Liver (tissue), 9 donors: Measurements from ENCODE around the gene ZNF292. TPM values are rescaled to one million over a fixed set of nuclear protein-coding genes. Genes with fewer than 3 reads are reported as not detected.

Experiments
- DNase-seq: peaks from one replicate; pipeline ENCODE4 v3.0.0-alpha.2; 2017; ENCODE audit warnings: low spot score
- H3K27ac ChIP-seq, 2 donors: one replicate each; pipeline ENCODE4 v1.7.0; 2013; ENCODE audit warnings: inconsistent platforms in 2 of 2, low read length in 2 of 2, control low read depth in 1 of 2, low read depth in 1 of 2, mild to moderate bottlenecking in 1 of 2
- H3K27me3 ChIP-seq, 4 donors: one replicate each; pipeline versions ENCODE4 v1.6.1 to v1.7.0; 2013; ENCODE audit warnings: low read length in 3 of 4, inconsistent platforms in 1 of 4, mild to moderate bottlenecking in 1 of 4, moderate library complexity in 1 of 4; ENCODE audit not compliant: control insufficient read depth in 4 of 4, insufficient read depth in 4 of 4
- H3K36me3 ChIP-seq, 4 donors: one replicate each; pipeline versions ENCODE4 v1.6.1 to v1.7.0; 2013; ENCODE audit warnings: low read length in 3 of 4, mild to moderate bottlenecking in 3 of 4, low read depth in 1 of 4, moderate library complexity in 1 of 4; ENCODE audit not compliant: control insufficient read depth in 4 of 4, insufficient read depth in 3 of 4
- H3K4me1 ChIP-seq, 4 donors: one replicate each; pipeline versions ENCODE4 v1.6.1 to v1.7.0; 2013; ENCODE audit warnings: low read length in 3 of 4, mild to moderate bottlenecking in 3 of 4, moderate library complexity in 1 of 4; ENCODE audit not compliant: control insufficient read depth in 4 of 4, insufficient read depth in 4 of 4
- H3K4me3 ChIP-seq, 3 donors: one replicate each; pipeline versions ENCODE4 v1.6.1 to v1.7.0; 2013; ENCODE audit warnings: low read length in 3 of 3, control low read depth in 1 of 3, low read depth in 1 of 3, mild to moderate bottlenecking in 1 of 3
- H3K9ac ChIP-seq, 2 donors: one replicate each; pipeline ENCODE4 v1.7.0; 2013; ENCODE audit warnings: low read length in 2 of 2, mild to moderate bottlenecking in 2 of 2, moderate library complexity in 2 of 2, control low read depth in 1 of 2, low read depth in 1 of 2
- H3K9me3 ChIP-seq, 4 donors: one replicate each; pipeline versions ENCODE4 v1.6.1 to v1.7.0; 2013; ENCODE audit warnings: low read length in 3 of 4; ENCODE audit not compliant: control insufficient read depth in 4 of 4
- EGR1 ChIP-seq, 2 donors: IDR thresholded peaks; 2 replicates each; pipeline ENCODE4 v1.6.1; 2016 to 2018; ENCODE audit warnings: antibody characterized with exemption in 2 of 2, low read depth in 2 of 2
- FOXA1 ChIP-seq: IDR thresholded peaks from 2 replicates; pipeline ENCODE4 v1.6.1; 2016; ENCODE audit warnings: antibody characterized with exemption
- FOXA2 ChIP-seq: IDR thresholded peaks from 2 replicates; pipeline ENCODE4 v1.6.1; 2016; ENCODE audit warnings: antibody characterized with exemption
- GABPA ChIP-seq, 2 donors: IDR thresholded peaks in 1 of 2; conservative IDR thresholded peaks in 1 of 2; 2 replicates each; pipeline ENCODE4 v1.6.1; 2016; ENCODE audit warnings: antibody characterized with exemption in 2 of 2, mild to moderate bottlenecking in 1 of 2, moderate library complexity in 1 of 2
- HNF4A ChIP-seq, 2 donors: conservative IDR thresholded peaks; 2 replicates each; pipeline ENCODE4 v1.6.1; 2016; ENCODE audit warnings: antibody characterized with exemption in 2 of 2, mild to moderate bottlenecking in 2 of 2
- HNF4G ChIP-seq: IDR thresholded peaks from 2 replicates; pipeline ENCODE4 v1.6.1; 2016; ENCODE audit warnings: antibody characterized with exemption
- JUND ChIP-seq, 2 donors: IDR thresholded peaks; 2 replicates each; pipeline ENCODE4 v1.6.1; 2016; ENCODE audit warnings: antibody characterized with exemption in 2 of 2
- NR2F2 ChIP-seq: IDR thresholded peaks from 2 replicates; pipeline ENCODE4 v1.6.1; 2016; ENCODE audit warnings: antibody characterized with exemption
- RAD21 ChIP-seq, 2 donors: IDR thresholded peaks; 2 replicates each; pipeline ENCODE4 v1.6.1; 2016; ENCODE audit warnings: antibody characterized with exemption in 2 of 2, mild to moderate bottlenecking in 2 of 2
- RXRA ChIP-seq, 2 donors: IDR thresholded peaks; 2 replicates each; pipeline ENCODE4 v1.6.1; 2017 to 2018; ENCODE audit warnings: antibody characterized with exemption in 2 of 2, mild to moderate bottlenecking in 1 of 2
- SP1 ChIP-seq: IDR thresholded peaks from 2 replicates; pipeline ENCODE4 v1.6.1; 2018; ENCODE audit warnings: antibody characterized with exemption, mild to moderate bottlenecking
- TAF1 ChIP-seq: conservative IDR thresholded peaks from 2 replicates; pipeline ENCODE4 v1.6.1; 2016; ENCODE audit warnings: antibody characterized with exemption, mild to moderate bottlenecking
- YY1 ChIP-seq: IDR thresholded peaks from 2 replicates; pipeline ENCODE4 v1.6.1; 2016; ENCODE audit warnings: antibody characterized with exemption, mild to moderate bottlenecking
- WGBS: extraction: QIAGEN DNeasy Blood & Tissue Kit; methylation state at CpG from one replicate; pipeline ENCODE4 v1.1.7; 2013; 5-methylcytosine and 5-hydroxymethylcytosine counted together
- polyA plus RNA-seq, 2 donors: library from polyadenylated mRNA; stranded (reverse) in 1 of 2; unstranded in 1 of 2; fragments of 200-250 nt in 1 of 2; fragments of >200 nt in 1 of 2; fragmentation: Nextera tagmentation in 1 of 2; extraction: Ambion mirVana in 1 of 2; gene quantifications; one replicate each; pipeline versions ENCODE4 v1.2.1 to v1.2.3, GENCODE V29; 2013 to 2015
- total RNA-seq, 2 donors: library from RNA; depleted of rRNA; stranded (reverse); fragments of >200 nt; gene quantifications; one replicate each; pipeline ENCODE4 v1.2.3, GENCODE V29; 2014
- TF ChIP-seq, protein P1 (sequence below): IDR thresholded peaks from 2 replicates; pipeline ENCODE4 v1.6.1; 2016; ENCODE audit warnings: antibody characterized with exemption
- TF ChIP-seq, protein P2 (sequence below): IDR thresholded peaks from 2 replicates; pipeline ENCODE4 v1.6.1; 2016; ENCODE audit warnings: antibody characterized with exemption
- TF ChIP-seq, protein P3 (sequence below): IDR thresholded peaks from 2 replicates; pipeline ENCODE4 v1.6.1; 2016; ENCODE audit warnings: antibody characterized with exemption, mild to moderate bottlenecking
- TF ChIP-seq, protein P4 (sequence below): IDR thresholded peaks from 2 replicates; pipeline ENCODE4 v1.6.1; 2016; ENCODE audit warnings: antibody characterized with exemption
- TF ChIP-seq, protein P5 (sequence below): fragments of 150-350 bp; IDR thresholded peaks from 2 replicates; pipeline ENCODE4 v1.5.1; 2017; ENCODE audit warnings: improper control_type of control experiment, low read depth, low read length; ENCODE audit not compliant: missing input control
- donor health status: healthy.
- donor health status: healthy.
- donor health status: healthy.
- donor health status: healthy.
- donor health status: healthy.

ZNF292 gene
- total and polyA plus RNA-seq, 4 donors = 2.7 to 16.4 (median 12.5) TPM

DNA sequence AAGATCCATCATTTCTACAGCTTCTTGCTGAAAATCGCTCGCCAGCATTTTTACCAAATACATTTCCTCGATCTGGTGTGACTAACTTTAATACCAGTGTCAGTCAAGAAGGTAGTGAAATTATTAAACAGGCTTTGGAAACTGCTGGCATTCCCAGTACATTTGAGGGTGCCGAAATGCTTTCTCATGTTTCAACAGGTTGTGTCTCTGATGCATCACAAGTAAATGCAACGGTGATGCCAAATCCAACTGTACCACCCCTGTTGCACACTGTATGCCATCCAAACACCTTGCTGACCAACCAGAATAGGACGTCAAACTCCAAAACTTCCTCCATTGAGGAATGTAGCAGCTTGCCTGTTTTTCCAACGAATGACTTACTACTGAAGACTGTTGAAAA lies 102.6 kb downstream of the ZNF292 start:
- Histone ChIP-seq H3K4me3 (no peak overlapping the region), H3K27me3 (no peaks in the 10 kb centered on the region), H3K9me3 (no peaks in the 10 kb centered on the region), H3K27ac (no peak overlapping the region), H3K9ac (no peak overlapping the region), H3K4me1 (no peaks in the 10 kb centered on the region), H3K36me3 (peaks cover 5 to 28% (median 19%) of the 10 kb centered on the region in 4 donors)
- 98% methylated on average over 7 of the region's 7 CpGs for WGBS
- TF ChIP-seq, protein P1, sequence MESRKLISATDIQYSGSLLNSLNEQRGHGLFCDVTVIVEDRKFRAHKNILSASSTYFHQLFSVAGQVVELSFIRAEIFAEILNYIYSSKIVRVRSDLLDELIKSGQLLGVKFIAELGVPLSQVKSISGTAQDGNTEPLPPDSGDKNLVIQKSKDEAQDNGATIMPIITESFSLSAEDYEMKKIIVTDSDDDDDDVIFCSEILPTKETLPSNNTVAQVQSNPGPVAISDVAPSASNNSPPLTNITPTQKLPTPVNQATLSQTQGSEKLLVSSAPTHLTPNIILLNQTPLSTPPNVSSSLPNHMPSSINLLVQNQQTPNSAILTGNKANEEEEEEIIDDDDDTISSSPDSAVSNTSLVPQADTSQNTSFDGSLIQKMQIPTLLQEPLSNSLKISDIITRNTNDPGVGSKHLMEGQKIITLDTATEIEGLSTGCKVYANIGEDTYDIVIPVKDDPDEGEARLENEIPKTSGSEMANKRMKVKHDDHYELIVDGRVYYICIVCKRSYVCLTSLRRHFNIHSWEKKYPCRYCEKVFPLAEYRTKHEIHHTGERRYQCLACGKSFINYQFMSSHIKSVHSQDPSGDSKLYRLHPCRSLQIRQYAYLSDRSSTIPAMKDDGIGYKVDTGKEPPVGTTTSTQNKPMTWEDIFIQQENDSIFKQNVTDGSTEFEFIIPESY = no peak
- TF ChIP-seq, protein P2, sequence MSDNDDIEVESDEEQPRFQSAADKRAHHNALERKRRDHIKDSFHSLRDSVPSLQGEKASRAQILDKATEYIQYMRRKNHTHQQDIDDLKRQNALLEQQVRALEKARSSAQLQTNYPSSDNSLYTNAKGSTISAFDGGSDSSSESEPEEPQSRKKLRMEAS = no peak
- TF ChIP-seq RAD21 (IDR thresholded peaks at IDR 0.05) (no peak), TAF1 (no peak), SP1 (no peak), YY1 (no peak), HNF4A (conservative IDR thresholded peaks at IDR 0.05) (no peak), RXRA (IDR thresholded peaks at IDR 0.05) (no peak)
- TF ChIP-seq, protein P3, sequence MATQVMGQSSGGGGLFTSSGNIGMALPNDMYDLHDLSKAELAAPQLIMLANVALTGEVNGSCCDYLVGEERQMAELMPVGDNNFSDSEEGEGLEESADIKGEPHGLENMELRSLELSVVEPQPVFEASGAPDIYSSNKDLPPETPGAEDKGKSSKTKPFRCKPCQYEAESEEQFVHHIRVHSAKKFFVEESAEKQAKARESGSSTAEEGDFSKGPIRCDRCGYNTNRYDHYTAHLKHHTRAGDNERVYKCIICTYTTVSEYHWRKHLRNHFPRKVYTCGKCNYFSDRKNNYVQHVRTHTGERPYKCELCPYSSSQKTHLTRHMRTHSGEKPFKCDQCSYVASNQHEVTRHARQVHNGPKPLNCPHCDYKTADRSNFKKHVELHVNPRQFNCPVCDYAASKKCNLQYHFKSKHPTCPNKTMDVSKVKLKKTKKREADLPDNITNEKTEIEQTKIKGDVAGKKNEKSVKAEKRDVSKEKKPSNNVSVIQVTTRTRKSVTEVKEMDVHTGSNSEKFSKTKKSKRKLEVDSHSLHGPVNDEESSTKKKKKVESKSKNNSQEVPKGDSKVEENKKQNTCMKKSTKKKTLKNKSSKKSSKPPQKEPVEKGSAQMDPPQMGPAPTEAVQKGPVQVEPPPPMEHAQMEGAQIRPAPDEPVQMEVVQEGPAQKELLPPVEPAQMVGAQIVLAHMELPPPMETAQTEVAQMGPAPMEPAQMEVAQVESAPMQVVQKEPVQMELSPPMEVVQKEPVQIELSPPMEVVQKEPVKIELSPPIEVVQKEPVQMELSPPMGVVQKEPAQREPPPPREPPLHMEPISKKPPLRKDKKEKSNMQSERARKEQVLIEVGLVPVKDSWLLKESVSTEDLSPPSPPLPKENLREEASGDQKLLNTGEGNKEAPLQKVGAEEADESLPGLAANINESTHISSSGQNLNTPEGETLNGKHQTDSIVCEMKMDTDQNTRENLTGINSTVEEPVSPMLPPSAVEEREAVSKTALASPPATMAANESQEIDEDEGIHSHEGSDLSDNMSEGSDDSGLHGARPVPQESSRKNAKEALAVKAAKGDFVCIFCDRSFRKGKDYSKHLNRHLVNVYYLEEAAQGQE = no peak
- DNase-seq = no peak

DNA sequence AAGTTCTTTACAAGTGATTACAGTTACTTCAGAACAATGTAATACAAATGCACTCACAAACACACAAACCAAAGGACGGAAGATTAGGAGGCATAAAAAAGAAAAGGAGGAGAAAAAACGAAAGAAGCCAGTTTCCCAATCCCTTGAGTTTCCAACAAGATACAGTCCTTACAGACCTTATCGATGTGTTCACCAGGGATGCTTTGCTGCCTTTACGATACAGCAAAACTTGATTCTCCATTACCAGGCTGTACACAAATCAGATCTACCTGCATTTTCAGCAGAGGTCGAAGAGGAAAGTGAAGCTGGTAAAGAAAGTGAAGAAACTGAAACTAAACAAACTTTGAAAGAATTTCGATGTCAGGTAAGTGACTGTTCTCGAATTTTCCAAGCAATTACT lies 104.4 kb downstream of the ZNF292 start:
- Histone ChIP-seq H3K36me3 (peaks cover 5 to 23% (median 15%) of the 10 kb centered on the region in 4 donors), H3K4me3 (no peak overlapping the region), H3K27ac (no peak overlapping the region), H3K4me1 (no peaks in the 10 kb centered on the region), H3K9ac (no peak overlapping the region), H3K9me3 (no peaks in the 10 kb centered on the region), H3K27me3 (no peaks in the 10 kb centered on the region)
- WGBS = 97% methylated on average over 7 of the region's 7 CpGs
- TF ChIP-seq, protein P4, sequence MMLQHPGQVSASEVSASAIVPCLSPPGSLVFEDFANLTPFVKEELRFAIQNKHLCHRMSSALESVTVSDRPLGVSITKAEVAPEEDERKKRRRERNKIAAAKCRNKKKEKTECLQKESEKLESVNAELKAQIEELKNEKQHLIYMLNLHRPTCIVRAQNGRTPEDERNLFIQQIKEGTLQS = no peak
- TF ChIP-seq JUND (IDR thresholded peaks at IDR 0.05) (no peak), YY1 (no peak), SP1 (no peak), RAD21 (IDR thresholded peaks at IDR 0.05) (no peak), NR2F2 (no peak), FOXA1 (no peak), HNF4G (no peak), FOXA2 (no peak), GABPA (IDR thresholded peaks at IDR 0.05 in 1 of 2, conservative IDR thresholded peaks at IDR 0.05 in 1 of 2) (no peak), RXRA (IDR thresholded peaks at IDR 0.05) (no peak), HNF4A (conservative IDR thresholded peaks at IDR 0.05) (no peak), EGR1 (IDR thresholded peaks at IDR 0.05; ENCODE audit: low read depth in 2 of 2) (no peak)
- TF ChIP-seq, protein P1 = no peak
- TF ChIP-seq, protein P5, sequence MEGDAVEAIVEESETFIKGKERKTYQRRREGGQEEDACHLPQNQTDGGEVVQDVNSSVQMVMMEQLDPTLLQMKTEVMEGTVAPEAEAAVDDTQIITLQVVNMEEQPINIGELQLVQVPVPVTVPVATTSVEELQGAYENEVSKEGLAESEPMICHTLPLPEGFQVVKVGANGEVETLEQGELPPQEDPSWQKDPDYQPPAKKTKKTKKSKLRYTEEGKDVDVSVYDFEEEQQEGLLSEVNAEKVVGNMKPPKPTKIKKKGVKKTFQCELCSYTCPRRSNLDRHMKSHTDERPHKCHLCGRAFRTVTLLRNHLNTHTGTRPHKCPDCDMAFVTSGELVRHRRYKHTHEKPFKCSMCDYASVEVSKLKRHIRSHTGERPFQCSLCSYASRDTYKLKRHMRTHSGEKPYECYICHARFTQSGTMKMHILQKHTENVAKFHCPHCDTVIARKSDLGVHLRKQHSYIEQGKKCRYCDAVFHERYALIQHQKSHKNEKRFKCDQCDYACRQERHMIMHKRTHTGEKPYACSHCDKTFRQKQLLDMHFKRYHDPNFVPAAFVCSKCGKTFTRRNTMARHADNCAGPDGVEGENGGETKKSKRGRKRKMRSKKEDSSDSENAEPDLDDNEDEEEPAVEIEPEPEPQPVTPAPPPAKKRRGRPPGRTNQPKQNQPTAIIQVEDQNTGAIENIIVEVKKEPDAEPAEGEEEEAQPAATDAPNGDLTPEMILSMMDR = no peak
- TF ChIP-seq, protein P2 = no peak
- no peak for DNase-seq
